HG02885 (cell line): ENCODE results near the gene GGT5.
"Not testable (repeated sequence)": the region's sequence is repeated elsewhere in the genome, so short reads cannot be mapped to it uniquely, and the experiment has no call there.

Experiments
- ATAC-seq: cut with Tn5 transposase; IDR thresholded peaks from one replicate; pipeline ENCODE4 v1.9.1; 2021; ENCODE audit warnings: mild to moderate bottlenecking; ENCODE audit not compliant: unreplicated experiment, poor library complexity

GGT5 gene

DNA sequence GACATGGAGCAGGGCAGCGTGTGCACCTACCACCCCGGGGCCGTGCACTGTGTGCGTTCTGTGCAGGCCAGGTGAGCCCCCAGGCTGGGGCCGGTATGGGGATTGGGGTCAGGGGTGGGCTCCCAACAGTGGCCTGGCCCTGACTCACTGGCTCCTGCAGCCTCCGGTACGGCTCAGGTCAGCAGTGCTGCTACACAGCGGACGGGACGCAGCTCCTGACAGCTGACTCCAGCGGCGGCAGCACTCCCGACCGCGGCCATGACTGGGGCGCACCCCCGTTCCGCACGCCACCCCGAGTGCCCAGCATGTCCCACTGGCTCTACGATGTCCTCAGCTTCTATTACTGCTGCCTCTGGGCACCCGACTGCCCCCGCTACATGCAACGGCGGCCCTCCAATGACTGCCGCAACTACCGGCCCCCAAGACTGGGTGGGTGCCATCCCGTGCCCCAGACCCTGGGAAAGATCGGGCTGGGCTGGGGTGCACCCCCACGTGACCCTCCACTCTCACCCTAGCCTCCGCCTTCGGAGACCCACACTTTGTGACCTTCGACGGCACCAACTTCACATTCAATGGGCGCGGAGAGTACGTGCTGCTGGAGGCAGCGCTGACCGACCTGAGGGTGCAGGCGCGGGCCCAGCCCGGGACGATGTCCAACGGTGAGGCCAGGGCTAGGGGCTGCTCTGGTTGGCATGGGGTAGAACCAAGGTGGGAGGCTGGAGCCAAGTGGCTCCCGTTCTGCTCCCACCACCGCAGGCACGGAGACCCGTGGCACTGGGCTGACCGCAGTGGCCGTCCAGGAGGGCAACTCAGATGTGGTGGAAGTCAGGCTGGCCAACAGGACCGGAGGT is 59.2 kb downstream of the GGT5 start:
- no peak for ATAC-seq

DNA sequence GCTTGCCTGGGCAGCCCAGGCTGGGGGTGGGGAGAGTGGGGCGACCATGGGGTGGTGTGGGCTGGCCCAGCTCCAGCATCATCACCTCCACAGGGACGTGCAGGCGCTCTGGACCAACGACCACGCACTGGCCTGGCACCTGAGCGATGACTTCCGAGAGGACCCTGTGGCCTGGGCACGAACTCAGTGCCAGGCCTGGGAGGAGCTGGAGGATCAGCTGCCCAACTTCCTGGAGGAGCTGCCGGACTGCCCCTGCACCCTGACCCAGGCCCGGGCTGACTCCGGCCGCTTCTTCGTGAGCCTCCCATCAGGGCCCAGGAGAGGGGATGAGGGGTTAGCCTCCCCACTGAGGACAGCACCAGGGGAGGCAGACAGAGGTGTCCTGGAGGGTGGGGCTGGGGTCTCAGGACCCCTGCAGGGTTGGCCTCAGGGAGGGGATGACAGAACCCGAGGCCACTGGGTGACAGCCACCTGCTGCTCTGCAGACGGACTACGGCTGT is 59.8 kb downstream of the GGT5 start:
- ATAC-seq, result no peak

DNA sequence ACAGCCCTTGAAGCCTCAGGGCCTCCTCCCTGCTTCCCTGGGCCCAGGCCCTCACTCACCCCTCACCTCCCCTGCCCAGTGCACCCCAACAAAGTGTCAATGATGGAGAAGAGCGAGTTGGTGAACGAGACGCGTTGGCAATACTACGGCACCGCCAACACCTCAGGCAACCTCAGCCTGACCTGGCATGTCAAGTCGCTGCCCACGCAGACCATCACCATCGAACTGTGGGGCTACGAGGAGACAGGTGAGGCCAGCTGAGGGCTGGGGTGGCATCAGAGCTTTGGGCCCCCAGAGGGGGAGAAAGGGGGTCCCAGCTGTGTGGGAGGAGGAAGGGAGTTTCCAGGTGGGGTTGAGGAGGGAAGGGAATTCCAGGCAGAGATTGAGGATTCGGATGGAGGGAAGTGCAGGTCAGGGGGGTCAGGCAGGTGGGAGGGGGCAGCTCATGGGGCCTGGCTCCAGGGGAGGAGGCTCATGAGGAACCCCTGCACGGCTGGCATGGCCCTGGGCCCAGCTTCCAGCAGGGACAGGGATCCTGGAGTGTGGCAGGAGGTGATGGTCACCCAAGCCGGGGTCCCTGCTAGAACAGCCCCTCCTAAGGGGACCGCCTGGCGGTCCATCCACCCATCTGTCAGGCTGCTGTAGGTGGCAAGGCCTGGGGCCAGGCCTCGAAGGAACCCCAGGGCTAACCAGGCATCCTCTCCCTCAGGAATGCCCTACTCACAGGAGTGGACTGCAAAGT is 60.7 kb downstream of the GGT5 start:
- no peak for ATAC-seq

DNA sequence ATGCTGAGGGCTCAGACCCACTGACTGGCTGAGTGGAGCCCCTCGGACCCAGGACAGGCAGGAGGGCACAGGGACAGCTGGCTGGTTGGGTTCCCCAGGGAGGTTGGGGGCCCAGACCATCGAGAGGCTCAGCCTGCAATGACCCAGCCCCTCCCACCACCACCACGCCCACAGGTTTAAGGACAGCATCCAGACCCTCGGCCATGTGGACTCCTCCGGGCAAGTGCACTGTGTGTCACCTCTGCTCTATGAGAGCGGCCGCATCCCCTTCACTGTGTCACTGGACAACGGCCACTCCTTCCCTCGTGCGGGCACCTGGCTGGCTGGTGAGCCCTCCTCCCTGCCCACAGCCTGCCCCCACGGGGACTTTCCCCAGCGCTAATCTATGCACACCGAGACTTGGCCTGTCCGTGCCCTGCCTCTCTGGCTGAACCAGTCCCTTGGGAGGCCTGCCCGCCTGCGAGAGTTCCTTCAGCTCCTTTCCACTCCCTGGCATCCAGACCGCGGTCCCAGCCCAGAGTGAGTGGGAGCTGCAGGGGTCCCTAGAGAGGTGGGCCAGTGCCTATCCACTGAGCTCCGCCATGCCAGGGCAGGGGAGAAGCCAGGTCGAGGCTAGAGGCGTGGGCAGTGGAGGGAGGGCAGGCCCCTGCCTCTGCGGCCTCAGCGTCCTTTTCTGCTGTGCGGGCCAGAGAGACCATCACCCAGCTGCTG is 61.4 kb downstream of the GGT5 start:
- no peak for ATAC-seq

DNA sequence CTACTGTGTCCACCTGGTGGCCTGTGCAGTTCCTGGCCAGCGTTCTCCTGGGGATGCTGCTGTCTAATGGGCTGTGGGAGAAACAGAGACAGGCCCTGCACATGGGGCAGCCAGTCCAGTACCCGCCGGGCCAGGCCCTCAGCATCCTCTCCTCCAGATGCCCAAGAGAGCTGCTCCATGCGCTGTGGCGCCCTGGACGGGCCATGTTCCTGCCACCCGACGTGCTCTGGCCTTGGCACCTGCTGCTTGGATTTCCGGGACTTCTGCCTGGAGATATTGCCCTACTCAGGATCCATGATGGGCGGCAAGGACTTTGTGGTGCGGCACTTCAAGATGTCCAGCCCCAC is 62.0 kb downstream of the GGT5 start:
- ATAC-seq, result not testable (repeated sequence)

DNA sequence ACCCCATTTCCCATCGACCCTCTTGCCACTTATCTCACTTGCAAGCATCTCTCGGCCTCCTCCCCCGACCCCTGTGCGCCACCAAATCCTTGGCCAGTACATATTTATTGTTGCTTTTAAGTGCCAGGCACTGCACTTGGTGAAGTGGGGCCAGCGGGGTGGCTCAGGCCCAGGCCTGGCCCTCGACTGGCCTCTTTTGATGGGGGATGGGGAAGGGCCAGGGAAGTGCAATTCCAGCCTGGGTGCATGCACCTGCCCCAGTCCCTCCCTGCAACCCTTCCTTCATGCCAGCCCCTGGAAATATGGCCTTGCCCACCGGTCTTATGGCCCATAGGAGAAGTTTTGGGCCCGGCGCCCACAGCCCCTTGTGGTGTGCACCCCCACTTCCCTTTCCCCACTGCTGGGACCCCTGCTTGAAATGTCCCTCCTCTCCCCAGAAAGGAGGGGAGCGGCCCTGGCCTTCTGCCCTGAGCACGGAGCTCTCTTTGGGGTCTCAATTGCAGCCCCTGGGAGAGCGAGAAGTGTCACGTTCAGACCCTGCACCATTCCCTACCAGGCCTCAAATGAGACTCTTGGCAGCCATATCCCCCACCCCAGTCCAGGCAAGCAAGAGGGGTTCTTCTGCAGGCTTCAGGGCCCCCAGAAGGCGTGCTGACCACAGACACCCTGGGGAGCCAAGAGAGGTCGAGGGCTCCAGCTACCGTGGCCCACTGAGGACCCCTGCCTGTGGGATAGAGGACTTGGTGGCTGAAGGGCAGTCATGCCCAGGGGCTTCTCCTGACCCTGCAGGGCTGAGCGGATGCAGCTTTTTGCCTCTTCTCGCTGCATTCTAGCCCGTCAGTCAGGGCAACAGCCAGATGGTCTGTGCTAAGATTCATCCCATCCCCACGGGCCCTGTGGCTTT is 62.6 kb downstream of the GGT5 start:
- no peak for ATAC-seq

DNA sequence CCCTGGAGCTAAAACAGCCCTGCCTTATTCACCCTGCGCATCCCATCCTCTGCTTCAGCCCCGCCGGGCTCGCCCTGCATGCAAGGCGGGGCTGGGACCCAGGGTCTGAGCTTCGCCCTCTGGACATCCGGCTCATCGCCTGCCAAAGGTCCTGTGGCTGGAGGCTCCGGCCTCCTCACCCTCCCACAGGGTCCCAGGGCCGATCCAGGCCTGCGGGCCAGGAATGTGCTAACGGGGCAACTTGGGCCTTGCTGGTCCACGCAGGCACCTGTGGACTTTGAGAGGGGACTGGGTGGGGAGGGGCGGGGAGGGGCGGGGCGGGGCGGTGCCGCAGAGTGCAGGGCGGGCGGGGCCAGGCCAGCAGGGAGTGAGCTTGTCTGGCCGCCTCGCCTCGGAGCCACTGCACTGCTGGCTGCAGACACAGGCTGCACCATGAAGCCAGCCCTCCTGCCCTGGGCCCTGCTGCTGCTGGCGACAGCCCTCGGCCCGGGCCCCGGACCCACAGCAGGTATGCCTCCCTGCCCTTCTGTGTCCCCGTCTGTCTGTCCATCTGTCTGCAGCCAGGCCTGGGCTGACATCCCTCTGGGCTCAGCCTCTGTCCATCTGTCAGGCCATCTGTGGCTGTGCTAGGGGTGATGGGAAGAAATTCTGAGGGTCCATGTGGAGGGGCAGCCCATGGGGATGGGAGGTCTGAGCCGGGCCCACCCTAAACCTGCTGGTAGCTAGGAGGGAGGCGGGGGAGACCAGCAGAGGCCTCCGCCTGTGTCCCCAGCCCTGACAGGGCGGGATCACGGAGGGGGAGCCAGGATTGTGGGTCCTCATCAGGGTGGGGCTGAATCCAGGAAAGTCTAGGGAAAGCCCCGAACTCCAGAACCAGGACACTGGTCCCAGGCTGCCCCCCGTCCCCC is 63.5 kb downstream of the GGT5 start, which contains the start of gene SUSD2:
TSS of gene SUSD2 (plus strand) at position 400 of the 908 bp plus-strand sequence. CDS start at position 433, 33 bp downstream.
- no peak for ATAC-seq

DNA sequence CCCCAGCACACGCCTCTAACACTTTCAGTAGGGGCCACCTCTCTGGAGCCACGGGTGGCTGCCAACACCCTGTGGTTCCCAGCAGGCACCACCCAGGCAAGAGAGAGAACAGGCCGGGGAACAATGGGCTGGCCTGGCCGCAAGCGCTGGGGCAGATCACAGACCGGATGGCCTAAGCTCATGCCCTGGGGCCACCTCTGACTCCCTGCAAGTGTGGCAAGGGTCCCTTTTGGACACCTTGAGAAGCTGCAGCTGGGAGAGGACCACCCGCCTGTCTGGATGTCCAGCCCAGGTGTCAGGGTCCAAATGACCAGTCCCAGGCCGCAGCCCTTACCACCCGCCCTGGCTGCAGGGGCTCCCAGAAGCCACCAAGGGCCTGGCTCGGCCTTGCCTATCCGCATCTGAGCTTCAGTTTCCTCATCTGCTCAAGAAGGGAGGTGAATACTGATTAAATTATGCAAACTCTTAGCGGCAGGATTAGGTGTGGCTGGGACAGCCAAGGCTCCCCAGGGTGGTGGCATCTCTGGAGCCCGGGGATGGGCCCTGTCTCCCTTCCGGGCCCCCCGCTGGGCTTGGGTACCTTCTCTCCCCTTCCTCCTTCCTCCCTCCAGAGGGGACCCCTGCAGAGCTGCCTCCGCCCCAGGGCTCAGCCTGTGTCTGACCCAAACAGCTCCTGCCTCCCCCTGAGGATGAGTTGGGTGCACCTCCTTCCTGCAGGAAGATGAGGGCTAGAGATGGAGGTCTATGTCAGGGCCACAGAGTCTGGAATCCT is 64.4 kb downstream of the GGT5 start:
- ATAC-seq, result no peak

DNA sequence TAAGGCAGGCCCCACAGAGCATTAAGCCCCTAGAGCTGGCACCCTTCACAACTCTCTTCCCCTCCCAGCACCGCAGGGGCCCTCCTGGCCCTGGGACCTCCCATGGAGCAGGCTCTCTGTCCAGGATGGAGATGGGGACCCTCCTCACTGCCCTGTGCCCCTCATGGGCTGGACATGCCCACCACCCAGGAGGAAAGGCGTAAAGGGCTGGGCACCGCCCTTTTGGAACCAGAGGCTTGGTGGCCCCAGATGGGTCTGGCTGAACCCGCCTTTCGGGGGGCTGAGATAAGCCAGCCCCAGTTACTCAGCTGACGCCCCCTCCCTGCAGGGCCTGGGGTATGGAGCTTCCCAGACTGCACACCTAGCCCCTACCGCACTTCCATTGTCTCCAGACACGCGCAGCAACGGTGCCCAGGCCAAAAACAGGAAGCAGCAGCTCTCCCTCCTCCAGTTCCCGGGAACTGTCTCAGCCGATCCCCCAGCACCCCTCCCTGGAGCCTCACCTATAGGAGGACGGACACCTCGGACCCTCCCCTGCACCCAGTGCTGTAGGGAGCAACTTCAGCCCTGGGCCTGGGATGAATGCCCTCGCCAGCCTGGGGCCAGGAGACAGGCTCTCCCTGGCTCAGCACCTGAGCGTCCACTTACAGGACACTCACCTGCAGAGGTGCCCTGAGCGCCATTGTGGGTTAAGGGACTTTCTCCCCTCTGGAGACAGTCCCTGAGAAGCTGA is 65.2 kb downstream of the GGT5 start:
- ATAC-seq, result no peak

DNA sequence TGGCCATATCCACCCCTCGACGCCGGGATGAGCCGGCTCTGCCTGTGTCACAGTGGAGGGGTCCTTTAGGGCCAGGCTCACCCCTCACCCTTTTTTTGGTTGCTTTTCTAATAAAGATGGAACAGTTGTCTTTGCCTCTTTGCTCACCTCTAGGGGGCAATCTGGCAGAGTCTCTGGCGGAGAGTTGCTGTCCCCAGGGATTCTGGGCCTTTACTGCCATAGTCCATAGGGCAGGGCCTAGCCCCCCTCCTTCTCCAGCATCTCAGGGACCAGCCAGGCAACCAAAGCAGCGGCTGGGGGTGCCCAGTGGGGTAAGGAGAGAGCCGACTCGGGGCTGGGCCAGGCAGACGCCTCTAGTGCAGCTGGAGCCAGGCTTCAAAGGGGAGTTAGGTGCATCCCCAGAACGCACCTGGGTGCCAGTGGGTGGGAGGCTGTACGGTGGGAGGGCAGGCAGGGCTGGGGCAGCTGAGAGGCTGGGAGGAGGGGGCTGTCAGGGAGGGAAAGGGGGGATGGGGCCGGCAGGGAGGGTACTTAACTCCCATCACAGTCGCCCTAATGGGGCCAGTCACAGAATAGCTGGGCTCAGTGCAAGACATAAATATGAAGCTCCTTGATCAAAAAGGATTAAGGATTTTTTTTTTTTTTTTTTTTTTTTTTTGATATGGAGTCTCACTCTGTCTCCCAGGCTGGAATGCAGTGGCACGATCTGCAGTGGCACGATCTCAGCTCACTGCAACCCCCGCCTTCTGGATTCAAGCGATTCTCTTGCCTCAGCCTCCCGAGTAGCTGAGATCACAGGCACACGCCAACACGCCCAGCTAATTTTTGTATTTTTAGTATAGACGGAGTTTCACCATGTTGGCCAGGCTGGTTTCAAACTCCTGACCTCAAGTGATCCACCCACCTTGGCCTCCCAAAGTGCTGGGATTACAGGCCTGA is 66.1 kb downstream of the GGT5 start:
- ATAC-seq, result no peak

DNA sequence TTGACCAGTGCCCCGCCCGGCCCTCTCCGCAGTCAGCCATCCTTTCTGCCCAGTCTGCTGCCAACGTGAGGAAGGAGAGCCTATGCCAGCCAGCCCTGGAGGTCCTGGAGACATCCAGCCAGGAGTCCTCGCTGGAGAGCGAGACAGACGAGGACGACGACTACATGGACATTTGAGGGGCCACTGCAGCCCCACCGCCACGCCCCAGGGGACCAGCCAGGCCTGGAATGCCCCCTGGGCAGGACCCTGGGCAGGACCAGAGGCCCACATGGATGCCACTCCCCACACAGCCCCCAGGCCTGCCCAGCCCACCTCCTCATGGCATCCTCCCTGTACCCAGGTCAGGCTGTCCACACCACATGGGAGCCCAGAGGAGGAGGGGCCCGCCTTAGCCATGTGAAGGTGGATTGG is 66.9 kb downstream of the GGT5 start:
- no peak for ATAC-seq

DNA sequence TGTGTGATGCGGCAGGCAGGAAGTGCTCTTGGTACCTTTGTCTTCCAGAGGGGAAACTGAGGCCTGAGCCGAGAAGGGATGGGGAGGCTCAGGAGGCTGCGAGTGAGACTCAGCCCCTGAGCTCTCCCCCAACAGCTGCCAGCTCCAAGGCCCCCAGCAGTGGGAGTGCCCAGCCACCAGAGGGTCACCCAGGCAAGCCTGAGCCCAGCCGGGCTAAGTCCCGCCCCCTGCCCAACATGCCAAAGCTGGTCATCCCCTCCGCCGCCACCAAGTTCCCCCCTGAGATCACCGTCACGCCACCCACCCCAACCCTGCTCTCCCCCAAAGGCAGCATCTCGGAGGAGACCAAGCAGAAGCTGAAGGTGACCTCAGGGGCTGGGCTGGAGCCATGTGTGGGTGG is 67.4 kb downstream of the GGT5 start:
- ATAC-seq, result no peak

DNA sequence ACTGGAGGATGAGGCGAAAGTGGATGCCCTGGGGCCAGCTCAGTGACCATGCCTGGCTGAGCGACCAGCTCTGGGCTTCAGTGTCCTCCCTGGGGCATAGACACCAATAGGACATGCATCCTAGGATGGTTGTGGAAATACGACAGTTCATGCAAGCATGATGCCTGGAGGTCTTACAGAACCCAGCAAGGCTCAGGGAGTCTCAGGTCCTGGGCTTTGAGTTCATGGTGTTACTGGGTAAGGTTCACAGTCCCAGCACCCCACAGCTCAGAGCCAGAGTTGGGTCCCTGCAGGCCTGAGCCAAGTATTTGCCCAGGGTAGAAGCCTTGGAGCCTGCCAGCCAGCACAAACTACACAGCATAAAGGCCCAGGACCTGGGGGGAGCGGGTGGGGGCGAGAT is 67.8 kb downstream of the GGT5 start:
- no peak for ATAC-seq

DNA sequence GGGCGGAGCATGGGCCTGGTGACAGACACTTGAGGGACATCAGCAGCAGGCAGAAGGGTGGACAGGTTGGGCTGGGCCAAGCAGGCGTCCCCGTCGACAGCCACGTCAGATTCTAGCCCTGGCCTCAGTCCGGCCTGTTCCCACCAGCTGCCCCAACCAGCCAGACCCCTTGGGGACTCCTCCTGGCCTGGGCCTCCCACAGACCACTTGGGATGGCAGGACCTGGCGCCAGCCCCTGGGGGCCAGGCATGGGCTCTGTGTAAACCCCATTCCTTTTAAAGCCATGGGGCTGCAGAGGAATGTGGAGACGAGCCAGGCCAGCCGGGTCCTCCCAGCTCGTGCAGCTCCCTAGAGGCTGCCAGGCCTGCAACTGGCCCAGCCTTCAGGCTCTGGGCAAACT is 68.3 kb downstream of the GGT5 start:
- ATAC-seq, result no peak

DNA sequence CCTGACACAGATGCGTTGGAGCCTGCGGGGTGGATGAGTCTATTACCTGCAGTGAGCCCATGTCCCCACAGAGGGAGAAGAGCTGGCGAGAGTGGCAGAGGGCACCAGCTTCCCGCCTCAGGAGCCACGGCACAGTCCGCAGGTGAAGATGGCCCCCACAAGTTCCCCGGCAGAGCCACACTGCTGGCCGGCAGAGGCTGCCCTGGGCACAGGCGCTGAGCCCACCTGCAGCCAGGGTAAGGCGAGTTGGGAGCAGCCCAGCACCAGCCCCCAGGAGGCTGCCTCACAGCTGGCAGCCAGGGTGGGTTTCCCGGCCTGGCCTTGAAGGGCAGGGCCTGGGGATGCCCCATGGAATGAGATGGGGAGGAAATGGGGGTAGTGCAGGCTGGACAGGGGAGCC is 68.8 kb downstream of the GGT5 start:
- no peak for ATAC-seq

DNA sequence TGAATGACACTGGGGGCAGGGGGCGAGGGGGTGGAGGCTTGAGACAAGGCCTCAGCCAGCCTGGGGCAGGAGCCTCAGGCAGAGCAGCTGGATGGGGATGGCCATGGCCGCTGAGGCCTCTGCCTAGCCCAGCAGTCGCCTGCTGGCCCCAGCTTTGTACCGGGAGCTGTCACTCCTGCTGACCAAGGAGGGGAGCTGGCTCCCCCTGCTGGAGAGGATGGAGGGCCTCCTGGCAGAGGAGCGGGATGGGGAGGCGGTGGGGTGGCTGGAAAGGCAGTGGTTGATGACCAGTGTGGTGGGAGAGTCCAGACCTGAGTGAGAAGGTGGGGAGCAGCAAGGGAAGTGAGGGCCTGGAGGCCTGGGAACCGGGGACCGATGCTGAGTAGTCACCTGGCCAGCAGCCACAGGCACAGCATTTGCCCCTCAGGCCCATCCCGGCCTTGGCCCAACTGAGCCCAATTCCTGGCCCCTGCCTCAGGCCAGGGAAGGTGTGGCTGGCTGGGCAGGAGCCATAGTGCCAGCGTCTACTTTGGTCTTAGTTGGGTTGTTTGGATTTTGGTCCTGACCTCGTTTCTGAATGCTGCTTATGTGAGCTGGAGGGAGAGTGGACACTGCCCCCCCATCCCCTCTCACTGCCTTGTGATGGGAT is 69.6 kb downstream of the GGT5 start:
- ATAC-seq, result no peak
